ENCODE data around the gene TMEM126B. TPM values are rescaled to one million over a fixed set of nuclear protein-coding genes. Genes with fewer than 3 reads are reported as not detected.

Gene TMEM126B
- total RNA-seq, 1 donor from 2014 or later: 51.3 TPM

GRCh38 chr11:85628771-85629341, 463 bp downstream of the TMEM126B start:
- Histone ChIP-seq H3K27me3 (ENCODE audit: insufficient read depth, low read length) (no peaks in the 10 kb centered on the region), H3K9ac (ENCODE audit: low read length) (peak overlapping the region; percentile 88), H3K4me2 (ENCODE audit: low read length) (peak overlapping the region; percentile 98), H3K36me3 (ENCODE audit: insufficient read depth, low read length) (no peaks in the 10 kb centered on the region), H3K27ac (ENCODE audit: low read depth, low read length) (peak overlapping the region; percentile 59), H3K79me2 (ENCODE audit: insufficient read depth, low read length) (peaks cover 40% of the 10 kb centered on the region), H3K4me1 (ENCODE audit: insufficient read depth, low read length) (peaks cover 13% of the 10 kb centered on the region), H3K4me3 (ENCODE audit: insufficient read depth, low read depth, low read length) (peak overlapping the region; percentile 99), H2AFZ (ENCODE audit: low read depth, low read length) (peak overlapping the region; percentile 79), H3K9me3 (ENCODE audit: insufficient read depth, low read depth, low read length) (no peaks in the 10 kb centered on the region), H4K20me1 (ENCODE audit: insufficient read depth, low read length) (no peaks in the 10 kb centered on the region)
- peaks cover 16% of the 10 kb centered on the region for H3K4me1 Mint-ChIP-seq (ENCODE audit: low read depth, unreplicated experiment)
- FAIRE-seq: peak; percentile 47
- no peaks in the 10 kb centered on the region for H3K9me3 Mint-ChIP-seq (ENCODE audit: unreplicated experiment)
- peak overlapping the region; percentile 98 for H3K4me3 Mint-ChIP-seq (ENCODE audit: unreplicated experiment)
- DNase-seq (ENCODE audit: low read depth): no peak
- no peaks in the 10 kb centered on the region for H3K36me3 Mint-ChIP-seq (ENCODE audit: low read depth, unreplicated experiment)
- H3K27me3 Mint-ChIP-seq (ENCODE audit: low read depth, unreplicated experiment): no peaks in the 10 kb centered on the region
- TF ChIP-seq EZH2 (IDR thresholded peaks at IDR 0.05; ENCODE audit: insufficient read depth, low read length) (no peak), CTCF (IDR thresholded peaks at IDR 0.05; ENCODE audit: insufficient read depth, low read depth, low read length) (no peak)
- H3K27ac Mint-ChIP-seq (ENCODE audit: unreplicated experiment): peak overlapping the region; percentile 98

GRCh38 chr11:85634747-85635146, 6.4 kb downstream of the TMEM126B start:
- no peaks in the 10 kb centered on the region for H3K4me1 ChIP-seq (ENCODE audit: insufficient read depth, low read length)
- no peak overlapping the region for H3K27ac Mint-ChIP-seq (ENCODE audit: unreplicated experiment)
- H3K4me3 ChIP-seq (ENCODE audit: insufficient read depth, low read depth, low read length): no peak overlapping the region
- H3K27me3 Mint-ChIP-seq (ENCODE audit: low read depth, unreplicated experiment): no peaks in the 10 kb centered on the region
- no peak overlapping the region for H3K9ac ChIP-seq (ENCODE audit: low read length)
- no peak overlapping the region for H3K4me3 Mint-ChIP-seq (ENCODE audit: unreplicated experiment)
- H3K4me1 Mint-ChIP-seq (ENCODE audit: low read depth, unreplicated experiment): peaks cover 3% of the 10 kb centered on the region
- no peak overlapping the region for H2AFZ ChIP-seq (ENCODE audit: low read depth, low read length)
- H3K9me3 ChIP-seq (ENCODE audit: insufficient read depth, low read depth, low read length): no peaks in the 10 kb centered on the region
- H3K27me3 ChIP-seq (ENCODE audit: insufficient read depth, low read length): no peaks in the 10 kb centered on the region
- H3K79me2 ChIP-seq (ENCODE audit: insufficient read depth, low read length): peaks cover 26% of the 10 kb centered on the region
- DNase-seq (ENCODE audit: low read depth) (no peak), FAIRE-seq (no peak)
- no peaks in the 10 kb centered on the region for H3K9me3 Mint-ChIP-seq (ENCODE audit: unreplicated experiment)
- H3K4me2 ChIP-seq (ENCODE audit: low read length): no peak overlapping the region
- no peaks in the 10 kb centered on the region for H3K36me3 Mint-ChIP-seq (ENCODE audit: low read depth, unreplicated experiment)
- no peak overlapping the region for H3K27ac ChIP-seq (ENCODE audit: low read depth, low read length)
- H4K20me1 ChIP-seq (ENCODE audit: insufficient read depth, low read length): no peaks in the 10 kb centered on the region
- H3K36me3 ChIP-seq (ENCODE audit: insufficient read depth, low read length): peaks cover 9% of the 10 kb centered on the region
- no peak for TF ChIP-seq CTCF (IDR thresholded peaks at IDR 0.05; ENCODE audit: insufficient read depth, low read depth, low read length)
- TF ChIP-seq EZH2 (IDR thresholded peaks at IDR 0.05; ENCODE audit: insufficient read depth, low read length): no peak

GRCh38 chr11:85643191-85643614, 14.8 kb downstream of the TMEM126B start:
- Histone ChIP-seq H3K4me3 (ENCODE audit: insufficient read depth, low read depth, low read length) (no peak overlapping the region), H3K9ac (ENCODE audit: low read length) (no peak overlapping the region), H3K36me3 (ENCODE audit: insufficient read depth, low read length) (no peaks in the 10 kb centered on the region), H3K9me3 (ENCODE audit: insufficient read depth, low read depth, low read length) (no peaks in the 10 kb centered on the region), H3K79me2 (ENCODE audit: insufficient read depth, low read length) (peaks cover 4% of the 10 kb centered on the region), H3K4me2 (ENCODE audit: low read length) (no peak overlapping the region), H3K27me3 (ENCODE audit: insufficient read depth, low read length) (no peaks in the 10 kb centered on the region), H4K20me1 (ENCODE audit: insufficient read depth, low read length) (no peaks in the 10 kb centered on the region), H3K27ac (ENCODE audit: low read depth, low read length) (no peak overlapping the region), H2AFZ (ENCODE audit: low read depth, low read length) (no peak overlapping the region), H3K4me1 (ENCODE audit: insufficient read depth, low read length) (no peaks in the 10 kb centered on the region)
- no peak for TF ChIP-seq CTCF (IDR thresholded peaks at IDR 0.05; ENCODE audit: insufficient read depth, low read depth, low read length)
- TF ChIP-seq EZH2 (IDR thresholded peaks at IDR 0.05; ENCODE audit: insufficient read depth, low read length): no peak
- Mint-ChIP-seq H3K36me3 (ENCODE audit: low read depth, unreplicated experiment) (no peaks in the 10 kb centered on the region), H3K9me3 (ENCODE audit: unreplicated experiment) (no peaks in the 10 kb centered on the region), H3K27me3 (ENCODE audit: low read depth, unreplicated experiment) (no peaks in the 10 kb centered on the region), H3K27ac (ENCODE audit: unreplicated experiment) (no peak overlapping the region), H3K4me3 (ENCODE audit: unreplicated experiment) (no peak overlapping the region), H3K4me1 (ENCODE audit: low read depth, unreplicated experiment) (no peaks in the 10 kb centered on the region)
- no peak for FAIRE-seq
- no peak for DNase-seq (ENCODE audit: low read depth)

Measured in astrocyte (in vitro differentiated cells and primary cell).